ENCODE measurements around the gene ZBTB47. TPM values are rescaled to one million over a fixed set of nuclear protein-coding genes. Genes with fewer than 3 reads are reported as not detected.
A peak's percentile ranks its signal among the peaks of the same experiment; 100 is the strongest.

ZBTB47 gene
- polyA plus RNA-seq, 10 donors: 26.3 to 37.7 (median 28.4) TPM

- no peak for DNase-seq
Measured at GRCh38 chr3:42698216-42698910, 44.9 kb downstream of the ZBTB47 start.

GRCh38 chr3:42698911-42699230 is 45.4 kb downstream of the ZBTB47 start:
- no peak for DNase-seq

- no peak for DNase-seq
Measured at GRCh38 chr3:42699511-42699971, 46.0 kb downstream of the ZBTB47 start.

- no peak for DNase-seq
Measured at GRCh38 chr3:42700366-42701288, 47.1 kb downstream of the ZBTB47 start.

- peak; percentile 52 to 68 (median 58) for DNase-seq
Measured at GRCh38 chr3:42701371-42702065, 48.0 kb downstream of the ZBTB47 start.

GRCh38 chr3:42702066-42702951 is 48.8 kb downstream of the ZBTB47 start, which contains the start of gene HHATL:
TSS of gene HHATL (minus strand) at chr3:42702798. CDS start at chr3:42700826, 1,972 bp downstream.
- peak; percentile 42 to 53 (median 44) for DNase-seq

GRCh38 chr3:42702982-42703694 is 49.6 kb downstream of the ZBTB47 start:
- DNase-seq: no peak

GRCh38 chr3:42703695-42704025 is 50.2 kb downstream of the ZBTB47 start:
- DNase-seq: no peak

GRCh38 chr3:42704136-42704841 is 50.8 kb downstream of the ZBTB47 start:
- no peak for DNase-seq

GRCh38 chr3:42705058-42705767 is 51.7 kb downstream of the ZBTB47 start:
- no peak for DNase-seq

- DNase-seq: no peak
Measured at GRCh38 chr3:42705962-42706585, 52.6 kb downstream of the ZBTB47 start.

GRCh38 chr3:42706721-42707619 is 53.5 kb downstream of the ZBTB47 start:
- DNase-seq: no peak

GRCh38 chr3:42707620-42708355 is 54.3 kb downstream of the ZBTB47 start:
- no peak for DNase-seq

GRCh38 chr3:42708611-42709151 is 55.2 kb downstream of the ZBTB47 start:
- DNase-seq: no peak

- no peak for DNase-seq
Measured at GRCh38 chr3:42709621-42710020, 56.1 kb downstream of the ZBTB47 start.

GRCh38 chr3:42710323-42711021 is 57.0 kb downstream of the ZBTB47 start:
- no peak for DNase-seq
